H1 (cell line): ENCODE data around the gene RABL3. TPM values are rescaled to one million over a fixed set of nuclear protein-coding genes. Genes with fewer than 3 reads are reported as not detected.

ENCODE experiments used
- CTBP2 ChIP-seq: IDR thresholded peaks from 2 replicates; pipeline ENCODE4 v1.7.0; 2011; ENCODE audit warnings: borderline replicate concordance, mild to moderate bottlenecking, moderate library complexity, mixed read lengths, low read length; ENCODE audit not compliant: insufficient read depth, insufficient read length
- KDM5A ChIP-seq: fragments of 200-600 bp; IDR thresholded peaks from 2 replicates; pipeline ENCODE4 v1.7.1; 2012; ENCODE audit warnings: mild to moderate bottlenecking, low read length, inconsistent platforms, mixed read lengths
- polyA plus RNA-seq, 7 experiments: library from polyadenylated mRNA; depleted of rRNA in 3 of 7; stranded (reverse) in 5 of 7; unstranded in 2 of 7; fragments of >200 nt in 5 of 7; fragments of 200-250 nt in 2 of 7; gene quantifications; 1 replicate in 5 of 7; 2 replicates in 1 of 7; 4 replicates in 1 of 7; pipeline versions ENCODE4 v1.2.1 to v1.2.3, GENCODE V29; 2011 to 2013; ENCODE audit warnings: missing spikeins in 2 of 7, mixed read lengths in 2 of 7
- total RNA-seq: library from RNA; stranded (reverse); fragmentation: NEBNext Ultra II Directional; extraction: Animal tissue kit (Norgen Biotek cat#: 25700); gene quantifications from 2 replicates; pipeline ENCODE4 v1.2.1, GENCODE V29; 2021

Gene RABL3
- total and polyA plus RNA-seq, 2 of the 8 experiments (the other 6 are each of a cell fraction or from before 2014, with no cell fraction given): 4.4 to 19.2 TPM

DNA sequence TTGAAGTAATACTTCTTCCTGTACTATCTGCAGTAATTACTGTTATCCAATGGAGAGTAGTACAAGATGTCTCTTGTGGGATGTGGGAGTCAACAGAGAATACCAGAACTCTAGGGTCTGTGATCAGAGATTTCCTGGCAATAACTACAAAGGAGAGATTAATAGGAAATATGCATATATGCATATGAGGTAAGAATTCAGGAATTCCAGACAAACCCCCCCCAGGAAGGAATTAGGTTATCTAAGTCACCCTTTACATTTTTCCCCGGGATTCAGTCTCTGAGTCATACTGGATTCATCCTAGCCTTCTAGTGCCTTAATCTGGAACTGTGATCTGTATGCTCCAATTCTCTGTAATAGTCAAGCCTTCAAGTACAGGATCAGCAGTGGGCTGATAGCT is 49.6 kb upstream of the RABL3 start (continued):
- no peak for TF ChIP-seq CTBP2
- no peak for TF ChIP-seq KDM5A
